ENCODE measurements around the gene RGS8. TPM values are rescaled to one million over a fixed set of nuclear protein-coding genes. Genes with fewer than 3 reads are reported as not detected.

Gene RGS8
- total RNA-seq, 1 donor from 2014 or later, result not detected

DNA sequence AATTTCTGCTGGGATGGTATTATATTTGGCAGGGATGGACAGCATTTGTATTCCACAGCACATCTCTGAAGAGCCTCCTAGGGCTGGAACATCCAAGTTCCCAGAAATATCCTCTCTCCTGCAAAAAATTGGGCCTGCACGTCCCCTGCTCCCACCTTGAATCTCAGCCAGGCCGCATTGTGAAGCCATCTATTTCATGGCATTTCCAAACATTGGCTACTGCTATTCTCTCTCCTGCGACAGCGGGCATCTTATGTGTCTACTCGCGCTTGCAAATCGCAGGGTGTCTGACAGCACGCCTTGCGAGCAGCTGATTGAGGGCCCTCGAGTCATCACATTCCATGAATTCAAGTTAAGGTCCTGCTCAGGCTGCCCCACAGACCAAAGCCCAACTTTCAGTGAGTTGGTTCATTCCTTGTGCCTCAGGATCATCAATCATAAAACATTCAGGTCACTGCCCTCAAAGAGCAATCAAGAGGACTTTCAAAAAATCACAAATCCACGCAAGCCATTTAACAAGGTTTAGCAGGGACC lies 15.8 kb downstream of the RGS8 start:
- Histone ChIP-seq H3K27ac (no peak overlapping the region), H3K4me3 (no peak overlapping the region), H3K4me1 (no peaks in the 10 kb centered on the region), H3K9me3 (no peaks in the 10 kb centered on the region), H3K27me3 (no peaks in the 10 kb centered on the region), H3K36me3 (no peaks in the 10 kb centered on the region)
- DNase-seq (ENCODE audit: extremely low spot score in 2 of 2), result no peak
- TF ChIP-seq POLR2AphosphoS5 (IDR thresholded peaks at IDR 0.05; ENCODE audit: insufficient read depth in 1 of 2, low read depth in 1 of 2) (no peak), POLR2A (IDR thresholded peaks at IDR 0.05) (no peak)
- TF ChIP-seq, protein P1, sequence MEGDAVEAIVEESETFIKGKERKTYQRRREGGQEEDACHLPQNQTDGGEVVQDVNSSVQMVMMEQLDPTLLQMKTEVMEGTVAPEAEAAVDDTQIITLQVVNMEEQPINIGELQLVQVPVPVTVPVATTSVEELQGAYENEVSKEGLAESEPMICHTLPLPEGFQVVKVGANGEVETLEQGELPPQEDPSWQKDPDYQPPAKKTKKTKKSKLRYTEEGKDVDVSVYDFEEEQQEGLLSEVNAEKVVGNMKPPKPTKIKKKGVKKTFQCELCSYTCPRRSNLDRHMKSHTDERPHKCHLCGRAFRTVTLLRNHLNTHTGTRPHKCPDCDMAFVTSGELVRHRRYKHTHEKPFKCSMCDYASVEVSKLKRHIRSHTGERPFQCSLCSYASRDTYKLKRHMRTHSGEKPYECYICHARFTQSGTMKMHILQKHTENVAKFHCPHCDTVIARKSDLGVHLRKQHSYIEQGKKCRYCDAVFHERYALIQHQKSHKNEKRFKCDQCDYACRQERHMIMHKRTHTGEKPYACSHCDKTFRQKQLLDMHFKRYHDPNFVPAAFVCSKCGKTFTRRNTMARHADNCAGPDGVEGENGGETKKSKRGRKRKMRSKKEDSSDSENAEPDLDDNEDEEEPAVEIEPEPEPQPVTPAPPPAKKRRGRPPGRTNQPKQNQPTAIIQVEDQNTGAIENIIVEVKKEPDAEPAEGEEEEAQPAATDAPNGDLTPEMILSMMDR (IDR thresholded peaks at IDR 0.05), result no peak
- intact Hi-C loops (cut with DNase I), result loop anchor here (1.0 kb wide), 1 partner anchor 24 kb away; no protein-coding TSS in a partner anchor

DNA sequence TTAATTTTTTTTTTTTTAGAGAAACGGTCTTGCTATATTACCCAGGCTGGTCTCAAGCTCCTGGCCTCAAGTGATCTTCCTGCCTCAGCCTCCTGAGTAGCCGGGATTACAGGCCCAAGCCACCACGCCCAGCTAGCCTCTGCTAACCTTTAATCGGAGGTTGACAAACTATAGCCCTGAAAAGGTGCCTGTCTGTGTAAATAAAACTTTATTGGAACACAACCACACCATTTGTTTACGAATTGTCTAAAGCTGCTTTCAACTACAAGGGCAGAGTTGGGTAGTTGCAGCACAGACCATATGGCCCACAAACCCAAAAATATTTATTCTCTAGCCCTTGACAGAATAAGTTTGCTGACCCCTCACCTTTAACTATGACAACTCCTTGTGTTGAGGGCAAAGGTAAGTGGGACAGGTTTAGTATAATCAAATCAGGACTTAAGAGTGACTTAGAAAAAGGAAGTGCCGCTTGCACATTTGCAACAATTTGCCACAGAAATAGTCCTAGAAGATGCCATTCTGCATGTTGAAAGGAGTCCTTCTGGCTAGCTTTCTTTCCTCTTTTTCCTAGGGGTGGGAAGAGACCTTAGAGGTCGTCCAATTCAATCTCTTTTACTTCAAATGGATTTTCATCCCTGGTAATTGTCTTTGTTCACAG lies 16.4 kb downstream of the RGS8 start:
- no peaks in the 10 kb centered on the region for H3K36me3 ChIP-seq
- no peak overlapping the region for H3K27ac ChIP-seq
- intact Hi-C loops (cut with DNase I), result loop anchor here (1.0 kb wide), 1 partner anchor 24 kb away; no protein-coding TSS in a partner anchor
- H3K4me1 ChIP-seq, result no peaks in the 10 kb centered on the region
- no peak overlapping the region for H3K4me3 ChIP-seq
- DNase-seq (ENCODE audit: extremely low spot score in 2 of 2), result no peak
- H3K9me3 ChIP-seq, result no peaks in the 10 kb centered on the region
- TF ChIP-seq, protein P1 (IDR thresholded peaks at IDR 0.05), result no peak
- TF ChIP-seq POLR2AphosphoS5 (IDR thresholded peaks at IDR 0.05; ENCODE audit: insufficient read depth in 1 of 2, low read depth in 1 of 2) (no peak), POLR2A (IDR thresholded peaks at IDR 0.05) (no peak)
- H3K27me3 ChIP-seq, result no peaks in the 10 kb centered on the region

DNA sequence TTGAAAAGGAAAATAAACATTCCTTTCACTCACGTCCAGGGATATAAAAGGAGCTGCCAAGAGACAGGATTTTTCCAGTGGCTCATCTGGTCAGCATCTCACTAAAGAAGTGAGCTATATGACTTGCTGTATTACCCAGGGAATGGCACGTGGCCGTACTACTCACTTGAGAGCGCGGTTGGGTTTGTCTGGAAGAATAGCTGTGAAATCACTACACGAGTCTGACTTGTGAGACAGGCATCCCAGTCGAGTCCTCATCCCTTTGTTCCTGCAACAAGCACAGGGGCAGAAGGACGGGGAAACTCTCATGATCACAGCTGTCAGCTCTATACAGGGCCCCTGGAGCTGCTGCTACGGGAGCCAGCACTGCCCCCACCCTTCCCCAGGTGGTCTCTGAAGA lies 17.7 kb downstream of the RGS8 start:
- intact Hi-C loops (cut with DNase I), result no loop called here

DNA sequence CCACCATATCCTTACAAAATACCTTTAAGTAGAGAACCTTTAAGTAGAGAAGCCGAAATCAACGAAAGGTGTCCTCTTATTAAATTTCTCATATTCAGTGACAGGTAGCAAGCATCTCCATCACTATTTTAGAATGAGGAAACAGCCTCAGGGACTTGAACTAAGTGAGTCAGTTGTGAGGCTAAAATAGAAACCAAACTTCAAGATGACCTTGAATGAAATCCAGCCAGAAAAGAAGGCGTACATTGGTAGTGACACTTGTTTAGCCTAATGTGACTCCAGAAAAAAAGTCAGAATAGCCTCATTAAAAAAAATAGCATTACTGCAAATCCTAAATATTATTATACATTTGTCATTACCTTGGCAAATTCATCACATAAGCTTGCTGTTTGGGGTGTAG lies 20.1 kb downstream of the RGS8 start:
- TF ChIP-seq POLR2A (IDR thresholded peaks at IDR 0.05), result no peak
- TF ChIP-seq, protein P1 (IDR thresholded peaks at IDR 0.05), result no peak
- no peak for TF ChIP-seq POLR2AphosphoS5 (IDR thresholded peaks at IDR 0.05; ENCODE audit: insufficient read depth in 1 of 2, low read depth in 1 of 2)
- no peaks in the 10 kb centered on the region for H3K9me3 ChIP-seq
- no peak overlapping the region for H3K4me3 ChIP-seq
- H3K27ac ChIP-seq, result no peak overlapping the region
- intact Hi-C loops (cut with DNase I), result no loop called here
- H3K36me3 ChIP-seq, result no peaks in the 10 kb centered on the region
- no peaks in the 10 kb centered on the region for H3K4me1 ChIP-seq
- no peak for DNase-seq (ENCODE audit: extremely low spot score in 2 of 2)
- H3K27me3 ChIP-seq, result no peaks in the 10 kb centered on the region

More for the DNA sequence above, 17.7 kb downstream of the RGS8 start:
- no peak for DNase-seq (ENCODE audit: extremely low spot score in 2 of 2)
- H3K4me3 ChIP-seq, result no peak overlapping the region
- no peaks in the 10 kb centered on the region for H3K9me3 ChIP-seq
- H3K27me3 ChIP-seq, result no peaks in the 10 kb centered on the region
- TF ChIP-seq POLR2A (IDR thresholded peaks at IDR 0.05) (no peak), POLR2AphosphoS5 (IDR thresholded peaks at IDR 0.05; ENCODE audit: insufficient read depth in 1 of 2, low read depth in 1 of 2) (no peak)
- TF ChIP-seq, protein P1 (IDR thresholded peaks at IDR 0.05), result no peak
- no peaks in the 10 kb centered on the region for H3K36me3 ChIP-seq
- H3K4me1 ChIP-seq, result no peaks in the 10 kb centered on the region
- H3K27ac ChIP-seq, result no peak overlapping the region

DNA sequence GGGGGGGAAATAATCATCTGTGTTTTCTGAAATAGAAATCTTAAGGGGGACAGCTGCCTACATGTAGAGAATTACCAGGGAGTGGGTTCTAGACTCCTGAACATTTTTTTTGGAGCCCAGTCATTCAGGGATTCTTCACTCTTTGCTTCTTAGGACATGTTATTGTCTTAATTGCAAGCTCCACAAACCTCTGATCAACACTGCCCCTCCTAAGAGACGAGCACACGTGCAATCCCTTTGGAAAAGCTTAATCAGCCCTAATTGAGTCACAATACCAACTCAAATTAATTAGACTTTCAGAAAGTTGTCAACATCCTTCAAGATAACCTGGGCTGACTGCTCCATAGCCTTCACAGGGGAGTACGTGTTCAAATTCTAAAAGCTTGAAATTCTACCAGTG lies 21.4 kb downstream of the RGS8 start:
- intact Hi-C loops (cut with DNase I), result no loop called here
- no peaks in the 10 kb centered on the region for H3K27me3 ChIP-seq
- no peak for TF ChIP-seq POLR2A (IDR thresholded peaks at IDR 0.05)
- TF ChIP-seq POLR2AphosphoS5 (IDR thresholded peaks at IDR 0.05; ENCODE audit: insufficient read depth in 1 of 2, low read depth in 1 of 2), result no peak
- TF ChIP-seq, protein P1 (IDR thresholded peaks at IDR 0.05), result no peak
- no peak overlapping the region for H3K27ac ChIP-seq
- H3K4me1 ChIP-seq, result no peaks in the 10 kb centered on the region
- H3K9me3 ChIP-seq, result no peaks in the 10 kb centered on the region
- no peak for DNase-seq (ENCODE audit: extremely low spot score in 2 of 2)
- H3K4me3 ChIP-seq, result no peak overlapping the region
- no peaks in the 10 kb centered on the region for H3K36me3 ChIP-seq
